ENCODE results near the gene STAC2. TPM values are rescaled to one million over a fixed set of nuclear protein-coding genes. Genes with fewer than 3 reads are reported as not detected.
"Not testable (repeated sequence)": the region's sequence is repeated elsewhere in the genome, so short reads cannot be mapped to it uniquely, and the experiment has no call there.

The STAC2 gene
- total RNA-seq: not detected

DNA sequence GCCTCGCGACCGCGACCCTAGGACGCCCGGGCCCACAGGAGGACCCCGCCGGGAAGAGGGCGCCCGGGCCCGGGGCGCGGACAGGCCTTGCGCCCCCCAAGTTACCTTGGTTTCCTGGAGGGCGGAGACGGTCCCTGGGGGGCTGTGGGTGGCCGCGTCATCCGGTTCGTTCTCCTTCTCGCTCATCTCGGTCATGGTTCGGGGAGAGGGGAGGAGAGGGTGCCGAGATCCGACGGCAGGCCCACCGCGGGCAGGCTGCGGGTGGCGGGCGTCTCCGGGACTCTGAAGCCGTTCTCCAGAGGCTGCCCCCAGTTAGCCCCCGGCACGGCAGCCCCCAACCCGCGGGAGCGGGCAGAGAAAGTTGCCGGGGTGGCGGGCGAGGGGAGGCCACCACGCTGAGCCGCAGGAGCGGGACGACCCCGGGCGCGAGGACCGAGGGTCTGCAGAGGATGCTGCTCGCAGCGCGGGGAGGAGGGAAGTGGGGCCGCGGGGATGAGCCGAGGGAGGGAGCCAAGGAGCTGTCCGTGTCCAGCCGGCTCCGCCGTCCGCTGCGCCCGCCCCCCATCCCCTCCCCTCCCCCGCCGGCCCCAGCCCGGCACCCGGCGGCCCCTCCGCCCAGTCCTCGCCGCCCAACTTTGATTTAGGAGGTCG lies at the start of gene STAC2:
Gene STAC2 (minus strand): TSS at position 638 of the 651 bp plus-strand sequence. CDS start 443 bp downstream, at position 195.
- no peak for DNase-seq

DNA sequence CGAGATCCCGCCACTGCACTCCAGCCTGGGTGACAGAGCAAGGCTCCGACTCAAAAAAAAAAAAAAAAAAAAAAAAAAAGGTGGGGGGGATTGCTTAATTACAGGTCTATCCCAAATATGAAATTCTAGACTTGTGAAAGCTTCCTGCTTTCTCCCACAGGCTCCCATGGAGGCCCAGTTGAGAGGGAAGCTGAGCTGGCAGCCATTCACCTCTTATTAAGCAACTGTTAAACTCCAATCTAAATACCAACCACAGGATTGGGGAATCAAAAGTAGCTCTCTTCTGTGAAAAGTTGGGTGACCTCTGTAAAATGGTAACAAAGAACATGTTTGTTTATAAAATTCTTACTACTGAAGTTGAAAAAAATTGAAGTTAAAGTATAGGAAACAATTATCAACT lies 45.8 kb upstream of the STAC2 start:
- DNase-seq: no peak

GRCh38 chr17:39270923-39271322 lies 45.2 kb upstream of the STAC2 start:
- no peak for DNase-seq

GRCh38 chr17:39264119-39264518 lies 38.4 kb upstream of the STAC2 start:
- DNase-seq: no peak

- DNase-seq: no peak
These were observed 35.5 kb upstream of the STAC2 start for GRCh38 chr17:39261286-39261685.

DNA sequence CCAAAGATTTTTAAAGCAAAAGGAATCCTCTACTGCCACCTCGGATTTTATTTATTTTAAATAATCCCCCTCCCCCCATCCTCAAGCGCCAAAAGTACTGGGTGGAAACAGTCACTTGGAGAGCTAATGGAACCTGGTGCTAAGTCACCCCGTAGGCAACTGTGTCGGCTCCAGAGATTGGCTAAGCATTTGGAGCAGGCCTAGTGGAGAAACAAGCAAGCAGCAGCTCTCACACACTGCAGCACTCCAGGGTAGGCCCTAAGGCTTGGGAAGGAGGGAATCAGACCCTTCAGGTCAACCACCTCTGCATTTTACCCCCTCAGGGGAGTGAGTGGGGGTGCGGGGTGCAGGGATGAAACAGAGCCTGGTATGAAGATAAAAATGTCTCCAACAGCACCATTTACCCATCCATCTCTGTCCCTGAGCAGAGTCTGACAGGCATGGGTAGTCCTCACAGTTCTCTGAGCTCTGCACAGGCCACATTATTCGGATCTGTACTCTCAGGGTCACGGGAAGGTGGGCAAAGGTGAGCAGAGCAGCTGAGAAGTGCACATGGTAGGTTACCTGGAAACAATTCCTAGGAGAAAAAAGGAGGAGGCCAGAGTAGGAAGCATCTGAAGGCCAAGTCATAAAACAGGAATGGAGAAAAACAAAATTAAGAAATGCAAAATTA lies 27.2 kb upstream of the STAC2 start:
- DNase-seq: no peak

DNA sequence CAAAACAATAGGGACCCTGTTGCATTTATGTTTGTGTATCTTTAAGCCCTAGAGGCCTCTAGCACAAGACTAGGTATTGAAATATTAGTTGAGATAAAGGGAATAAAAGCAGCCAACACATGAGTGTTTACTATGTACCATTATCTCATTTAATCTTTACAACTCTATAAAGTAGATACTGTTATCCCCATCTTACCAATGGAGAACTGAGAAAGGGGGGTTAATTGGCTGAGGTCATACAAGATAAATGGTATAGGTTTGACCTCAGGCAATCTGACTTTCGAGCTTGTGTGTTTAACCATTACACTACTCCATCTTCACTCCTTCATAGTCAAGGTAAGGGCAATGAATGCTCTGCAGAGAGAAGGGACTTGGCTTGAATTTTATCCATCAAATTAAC lies 26.3 kb upstream of the STAC2 start:
- no peak for DNase-seq

GRCh38 chr17:39250076-39250475 lies 24.3 kb upstream of the STAC2 start:
- not testable (repeated sequence) for DNase-seq

- no peak for DNase-seq
These were observed 20.5 kb upstream of the STAC2 start for GRCh38 chr17:39246274-39246673.

DNA sequence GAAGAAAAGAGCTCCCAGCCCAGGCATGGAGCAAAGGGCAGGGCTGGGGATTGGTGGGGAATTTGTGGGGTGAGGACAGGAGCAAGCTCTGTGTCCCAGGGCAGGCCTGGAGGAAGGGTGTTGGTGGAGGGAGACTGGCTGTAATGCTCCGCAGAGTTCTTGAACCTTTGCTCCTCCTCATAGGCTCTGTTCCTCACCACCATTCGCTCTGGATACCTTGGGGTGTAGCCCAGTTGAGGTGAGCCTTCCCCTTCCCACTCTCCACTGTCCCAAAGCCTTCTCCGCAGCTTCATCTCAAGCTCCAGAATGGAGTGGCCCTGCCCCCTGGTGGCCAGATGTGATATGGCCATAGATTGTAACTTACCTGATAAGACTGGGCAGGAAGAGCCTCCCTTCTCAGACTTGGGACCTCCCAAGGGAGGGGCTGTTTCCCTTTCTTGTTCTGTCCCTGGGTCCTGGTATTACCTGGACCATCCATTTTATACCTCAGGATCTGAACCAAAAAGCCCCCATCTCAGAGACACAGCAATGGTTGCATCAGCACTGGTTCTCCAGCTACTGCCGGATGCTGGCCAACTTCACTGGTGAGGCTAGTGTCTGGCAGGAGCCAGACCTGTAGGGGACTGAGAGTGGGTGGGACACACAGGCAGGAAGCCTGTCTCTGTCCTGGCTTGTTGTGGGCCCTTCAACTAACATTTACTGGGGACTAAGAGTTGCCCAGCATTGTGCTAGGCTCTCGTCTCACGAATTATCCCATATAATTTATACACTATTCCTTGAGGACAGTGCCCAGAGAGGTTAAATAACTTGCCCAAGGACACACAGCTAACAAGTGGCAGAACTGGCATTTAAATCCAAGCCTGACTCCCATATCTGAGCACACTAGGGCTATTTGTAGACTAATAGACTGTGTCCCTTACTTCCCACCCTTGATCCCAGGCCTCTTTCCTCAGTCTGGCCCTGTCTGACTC lies 19.1 kb upstream of the STAC2 start:
- peak; percentile 86 for DNase-seq

DNA sequence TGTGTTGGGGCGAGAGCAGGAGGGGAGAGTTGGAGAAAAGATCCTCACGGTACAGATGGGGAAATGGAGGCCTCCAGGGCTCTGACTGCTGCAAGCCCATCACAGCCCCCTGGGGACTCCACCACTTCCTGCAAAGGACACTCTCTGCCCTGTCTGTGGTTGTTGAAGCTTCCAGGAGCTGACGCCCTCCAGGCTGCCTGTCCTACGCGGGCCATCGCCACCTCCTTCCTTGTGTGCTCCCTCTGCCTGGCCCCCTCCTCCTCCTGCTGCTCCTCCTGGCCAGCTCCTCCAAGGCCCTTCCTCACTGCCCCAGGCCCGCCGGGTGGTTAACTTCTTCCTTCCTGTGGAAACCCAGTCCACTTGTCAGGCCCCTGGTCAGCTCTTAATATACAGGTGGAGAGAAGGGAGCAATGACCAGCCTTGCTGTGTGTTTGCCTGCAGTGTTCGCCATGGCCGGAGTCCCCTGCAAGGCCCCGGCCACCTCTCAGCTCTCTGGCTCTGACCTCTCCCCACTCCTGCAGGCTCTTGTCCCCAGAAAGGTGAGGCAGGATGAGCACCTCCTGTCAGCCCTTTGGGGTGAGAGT lies 18.4 kb upstream of the STAC2 start:
- DNase-seq: no peak

DNA sequence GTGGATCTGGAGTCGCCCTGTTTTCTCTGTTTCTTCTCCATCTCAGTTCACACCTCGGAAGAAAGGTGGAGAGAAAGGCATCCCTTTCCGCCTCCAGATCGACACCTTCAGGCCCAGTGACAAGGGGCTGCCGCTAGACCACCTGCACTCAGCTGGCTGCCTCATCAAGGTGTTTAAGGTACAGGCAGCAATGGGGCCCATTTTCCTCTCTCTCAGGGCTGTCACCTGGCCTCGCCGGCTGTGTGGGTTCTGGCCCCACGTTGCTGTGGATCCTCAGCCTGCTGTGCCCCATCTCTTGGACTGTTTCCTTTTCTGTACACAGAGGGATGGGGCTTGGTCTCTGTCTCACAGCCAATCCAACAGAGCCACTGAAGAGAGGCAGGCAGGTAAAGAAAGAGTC lies 17.4 kb upstream of the STAC2 start:
- DNase-seq: no peak

GRCh38 chr17:39240631-39241030 lies 14.9 kb upstream of the STAC2 start:
- no peak for DNase-seq

DNA sequence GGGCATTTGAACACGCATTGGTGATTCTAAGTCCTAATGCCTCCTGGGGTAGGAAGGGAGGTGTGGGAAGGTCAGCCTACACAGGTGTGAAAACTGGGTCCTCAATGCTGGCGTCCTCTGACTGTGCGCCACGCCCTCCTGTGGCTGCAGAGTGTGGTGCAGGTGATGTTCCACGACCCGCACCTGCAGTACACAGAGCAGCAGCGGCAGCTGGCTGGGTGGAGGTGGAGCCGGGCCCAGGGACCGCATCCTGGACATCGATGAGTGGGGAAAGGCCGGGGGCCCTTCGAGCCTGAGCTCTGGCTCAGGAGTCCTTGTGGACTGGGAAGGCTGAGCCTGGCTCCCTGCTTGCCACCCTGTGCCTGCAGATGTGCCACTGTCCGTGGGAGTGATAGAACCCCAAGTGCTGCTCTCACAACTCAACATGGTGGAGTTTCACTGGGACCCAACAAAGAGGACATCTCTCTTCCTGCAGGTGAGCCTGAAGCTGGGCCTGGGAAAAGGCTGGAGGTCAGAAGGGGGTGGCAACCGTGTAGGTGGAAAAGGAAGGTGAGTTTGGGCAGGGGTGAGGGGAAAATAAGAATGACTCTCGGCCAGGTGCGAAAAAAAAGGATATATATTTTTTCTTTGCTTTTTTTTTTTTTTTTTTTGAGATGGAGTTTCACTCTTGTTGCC lies 14.0 kb upstream of the STAC2 start:
- DNase-seq: peak; percentile 55

GRCh38 chr17:39238311-39238972 lies 12.7 kb upstream of the STAC2 start:
- peak; percentile 72 for DNase-seq

- no peak for DNase-seq
These were observed 11.8 kb upstream of the STAC2 start for GRCh38 chr17:39237586-39237985.

- no peak for DNase-seq
These were observed 11.3 kb upstream of the STAC2 start for GRCh38 chr17:39236981-39237441.

GRCh38 chr17:39236450-39236927 lies 10.7 kb upstream of the STAC2 start:
- no peak for DNase-seq

GRCh38 chr17:39235555-39236449 lies 10.1 kb upstream of the STAC2 start:
- DNase-seq: peak; percentile 17
